Activated CD4-positive, CD25-positive, alpha-beta regulatory T cell treated with anti-CD3 and anti-CD28 coated beads, Interleukin-2, amount 50 U/mL, for 72 hours (primary cell): ENCODE results near the gene MRC1.
"Not testable (repeated sequence)": the region's sequence is repeated elsewhere in the genome, so short reads cannot be mapped to it uniquely, and the experiment has no call there.

ENCODE experiments used
- DNase-seq: peaks from one replicate; pipeline ENCODE4 v3.0.0; 2021

MRC1 gene

DNA sequence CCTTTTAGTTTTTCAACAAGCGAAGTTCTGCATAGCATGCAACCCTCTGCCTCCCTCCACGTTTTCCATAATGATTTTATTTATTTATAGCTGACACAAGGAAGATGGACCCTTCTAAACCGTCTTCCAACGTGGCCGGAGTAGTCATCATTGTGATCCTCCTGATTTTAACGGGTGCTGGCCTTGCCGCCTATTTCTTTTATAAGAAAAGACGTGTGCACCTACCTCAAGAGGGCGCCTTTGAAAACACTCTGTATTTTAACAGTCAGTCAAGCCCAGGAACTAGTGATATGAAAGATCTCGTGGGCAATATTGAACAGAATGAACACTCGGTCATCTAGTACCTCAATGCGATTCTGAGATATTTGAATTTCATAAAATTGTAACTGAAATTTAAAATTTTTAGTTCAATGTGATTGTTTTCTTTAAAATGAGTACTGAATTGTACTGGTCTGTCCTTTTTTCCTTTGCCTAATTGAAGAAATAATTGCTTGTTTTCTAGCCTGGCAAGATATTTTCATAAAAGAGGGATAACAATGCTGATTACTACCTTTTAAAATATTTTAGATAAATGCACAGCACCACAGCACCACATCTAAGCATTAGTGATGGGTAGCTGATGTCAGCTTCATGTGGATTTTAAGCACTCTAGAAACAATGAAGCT, 101.1 kb downstream of the MRC1 start:
- DNase-seq = no peak

GRCh38 chr10:17912754-17913153, 103.6 kb downstream of the MRC1 start:
- no peak for DNase-seq

GRCh38 chr10:17913604-17914003, 104.5 kb downstream of the MRC1 start:
- DNase-seq = no peak

DNA sequence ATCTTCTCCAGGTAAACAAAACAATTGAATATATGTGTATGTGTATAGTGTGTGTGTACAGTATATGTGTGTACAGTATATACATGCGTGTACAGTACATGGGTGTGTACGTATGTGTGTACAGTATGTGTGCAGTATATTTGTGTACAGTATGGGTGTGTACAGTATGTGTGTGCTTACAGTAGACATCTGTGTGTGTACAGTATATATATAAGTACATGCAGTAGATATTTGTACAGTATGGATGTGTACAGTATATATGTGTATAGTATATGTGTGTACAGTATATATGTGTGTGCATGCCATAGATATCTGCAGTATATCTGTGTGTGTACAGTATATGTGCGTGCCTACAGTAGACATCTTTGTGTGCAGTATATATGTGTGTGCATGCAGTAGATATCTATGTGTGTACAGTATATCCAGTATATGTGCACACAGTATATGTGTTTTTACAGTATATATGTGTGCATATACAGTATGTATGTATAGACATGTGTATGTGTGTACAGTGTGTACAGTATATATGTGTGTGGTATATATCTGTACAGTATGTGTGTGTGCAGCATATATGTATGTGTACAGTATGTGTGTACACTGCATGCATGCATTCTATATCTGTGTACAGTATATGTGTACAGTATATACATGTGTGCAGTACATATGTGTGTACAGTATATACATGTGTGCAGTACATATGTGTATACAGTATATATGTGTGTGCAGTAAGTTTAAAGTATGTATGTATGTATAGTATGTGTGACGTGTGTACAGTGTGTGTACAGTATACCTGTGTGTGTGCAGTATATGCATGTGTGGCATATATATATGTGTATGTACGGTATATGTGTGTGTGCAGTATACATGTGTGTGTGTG, 105.3 kb downstream of the MRC1 start:
- no peak for DNase-seq

- DNase-seq = no peak
Measured at GRCh38 chr10:17915181-17915580, 106.0 kb downstream of the MRC1 start.

GRCh38 chr10:17918187-17918903, 109.2 kb downstream of the MRC1 start:
- DNase-seq = no peak

DNA sequence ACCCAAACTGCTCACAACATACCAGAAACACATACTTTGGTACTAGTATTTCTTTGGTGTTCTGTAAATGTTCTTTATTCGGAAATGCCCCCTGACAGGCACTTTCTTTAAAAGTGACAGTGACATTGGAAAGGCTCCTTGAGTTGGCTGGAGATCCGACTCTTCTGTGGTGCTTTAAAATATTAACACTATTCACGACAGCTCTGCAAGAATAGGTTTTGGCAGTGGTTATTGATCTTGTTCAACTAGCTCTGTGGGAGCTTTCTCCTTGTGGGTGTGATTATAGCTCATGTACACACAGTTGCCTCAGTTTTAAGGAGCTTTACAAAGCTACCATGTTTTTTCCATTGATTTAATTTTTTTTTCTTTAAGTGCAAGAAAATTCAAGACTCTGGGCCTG, 112.2 kb downstream of the MRC1 start:
- no peak for DNase-seq

- no peak for DNase-seq
Measured at GRCh38 chr10:17923728-17924127, 114.6 kb downstream of the MRC1 start.

DNA sequence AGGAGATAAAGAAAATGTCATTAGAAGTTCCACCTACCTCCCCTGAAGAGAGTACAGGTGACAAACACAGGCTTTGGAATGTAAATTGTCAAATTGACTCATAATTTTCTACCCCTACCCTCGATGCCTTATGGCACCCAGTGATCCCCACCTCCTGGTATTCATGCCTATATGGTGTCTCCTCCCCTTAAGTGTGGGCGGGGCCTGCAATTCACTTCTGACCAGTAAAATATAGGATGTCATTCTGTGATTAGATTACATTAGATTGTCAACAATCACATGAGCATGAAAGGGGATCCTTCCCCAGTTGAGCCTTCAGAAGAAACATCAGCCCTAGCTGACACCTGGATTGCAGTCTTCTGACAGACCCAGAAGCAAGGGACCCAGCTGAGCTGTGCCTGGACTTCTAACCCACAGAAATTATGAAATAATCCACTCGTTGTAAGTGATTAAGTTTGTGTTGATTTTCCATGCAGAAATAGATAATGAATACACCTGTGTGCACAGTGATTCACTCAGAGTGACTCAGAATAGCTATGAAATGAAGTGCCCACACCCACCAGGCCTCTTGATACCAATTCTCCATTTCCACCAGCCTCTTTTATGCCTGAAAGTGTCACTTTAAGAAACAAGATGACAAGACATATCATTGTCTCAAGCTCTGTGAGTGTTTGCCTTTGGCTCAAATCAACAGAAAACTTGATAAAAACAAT, 134.0 kb downstream of the MRC1 start:
- no peak for DNase-seq

- not testable (repeated sequence) for DNase-seq
Measured at GRCh38 chr10:17950269-17950668, 141.1 kb downstream of the MRC1 start.

GRCh38 chr10:17950726-17951125, 141.6 kb downstream of the MRC1 start:
- DNase-seq = no peak

GRCh38 chr10:17951868-17952371, 142.8 kb downstream of the MRC1 start, which contains the start of gene SLC39A12:
TSS of gene SLC39A12 (plus strand) at chr10:17951918. CDS start at chr10:17953277, 1,359 bp downstream.
- no peak for DNase-seq

DNA sequence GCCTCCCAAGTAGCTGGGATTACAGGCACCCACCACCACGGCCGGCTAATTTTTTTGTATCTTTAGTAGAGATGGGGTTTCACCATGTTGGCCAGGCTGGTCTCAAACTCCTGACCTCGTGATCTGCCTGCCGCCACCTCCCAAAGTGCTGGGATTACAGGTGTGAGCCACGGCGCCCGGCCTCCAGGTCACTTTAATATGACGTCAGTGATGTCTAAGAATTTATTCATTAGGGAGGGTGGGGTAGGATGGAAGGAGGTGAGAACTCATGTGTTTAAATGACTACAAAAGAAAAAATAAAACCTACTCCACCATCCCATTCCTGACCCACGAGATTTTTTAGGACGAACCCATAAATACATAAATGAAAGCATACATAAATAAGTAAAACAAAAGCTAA, 145.2 kb downstream of the MRC1 start:
- DNase-seq = not testable (repeated sequence)

DNA sequence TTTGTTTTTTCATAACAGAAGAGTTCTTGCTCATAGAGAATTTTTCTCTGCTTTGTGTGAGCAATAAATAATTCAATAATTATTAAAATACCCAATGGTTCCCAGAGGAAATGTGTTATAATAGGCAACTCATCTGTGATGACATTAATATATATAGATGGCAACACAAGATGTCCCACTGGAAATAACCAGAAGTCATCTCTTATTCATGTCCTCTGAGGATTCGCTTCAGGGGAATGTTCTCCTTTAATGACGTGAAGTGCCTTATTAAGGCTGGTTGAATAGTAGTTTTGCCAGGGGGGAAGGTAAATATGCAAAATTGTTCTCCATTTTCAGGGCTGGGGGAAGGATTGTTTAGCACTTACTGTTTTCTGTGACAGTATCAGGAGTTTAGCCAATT, 145.7 kb downstream of the MRC1 start:
- no peak for DNase-seq

DNA sequence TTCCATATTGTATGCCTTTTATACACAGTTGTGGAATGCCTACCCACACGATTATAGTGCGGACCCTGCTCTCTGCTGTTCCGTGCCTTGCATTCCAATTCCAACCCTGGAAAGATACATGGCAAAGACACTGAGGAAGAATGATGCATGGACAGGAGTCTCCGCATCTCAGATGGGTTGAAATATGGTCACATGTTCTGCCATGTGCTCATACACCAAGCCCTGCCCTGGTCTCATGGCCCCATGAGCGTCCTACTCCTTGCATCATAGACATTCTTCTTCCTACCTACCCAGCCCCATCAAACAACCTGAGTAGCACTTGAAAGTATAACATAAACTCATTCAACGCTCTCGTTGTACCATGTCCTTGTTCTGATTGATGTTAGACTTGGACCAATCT, 148.9 kb downstream of the MRC1 start:
- DNase-seq = no peak

- DNase-seq = no peak
Measured at GRCh38 chr10:17959870-17960269, 150.7 kb downstream of the MRC1 start.
